ENCODE results near the gene IGSF3. TPM values are rescaled to one million over a fixed set of nuclear protein-coding genes. Genes with fewer than 3 reads are reported as not detected.

The IGSF3 gene
- total and polyA plus RNA-seq, 7 donors, result 0.34 to 1.2 (median 0.49) TPM

GRCh38 chr1:116559304-116559761 lies 108.2 kb downstream of the IGSF3 start:
- Histone ChIP-seq H3K36me3 (ENCODE audit: insufficient read depth in 1 of 2, low read depth in 1 of 2) (no peaks in the 10 kb centered on the region), H3K27me3 (ENCODE audit: insufficient read depth in 3 of 3, low read length in 2 of 3) (no peaks in the 10 kb centered on the region), H3K9me3 (no peaks in the 10 kb centered on the region), H3K4me1 (peaks cover 6% of the 10 kb centered on the region), H3K27ac (no peak overlapping the region), H3K4me3 (no peak overlapping the region)
- intact Hi-C loops (cut with DNase I), result no loop called here
- DNase-seq, result no peak
- no peak for ATAC-seq
- TF ChIP-seq CTCF (IDR thresholded peaks at IDR 0.05), result no peak
- 78 to 87% (median 83%) methylated on average over 8 of the region's 8 CpGs for WGBS, 3 donors

- no peak for DNase-seq
- H3K27me3 ChIP-seq (ENCODE audit: insufficient read depth in 3 of 3, low read length in 2 of 3), result no peaks in the 10 kb centered on the region
- H3K4me1 ChIP-seq, result peaks cover 6% of the 10 kb centered on the region
- no peaks in the 10 kb centered on the region for H3K9me3 ChIP-seq
- H3K36me3 ChIP-seq (ENCODE audit: insufficient read depth in 1 of 2, low read depth in 1 of 2), result no peaks in the 10 kb centered on the region
- no peak overlapping the region for H3K4me3 ChIP-seq
- WGBS, 3 donors, result 81 to 97% (median 84%) methylated on average over 1 of the region's 1 CpG
- intact Hi-C loops (cut with DNase I), result no loop called here
- no peak overlapping the region for H3K27ac ChIP-seq
- no peak for TF ChIP-seq CTCF (IDR thresholded peaks at IDR 0.05)
- no peak for ATAC-seq
These were observed 109.0 kb downstream of the IGSF3 start for GRCh38 chr1:116558571-116558970.

- H3K9me3 ChIP-seq, result no peaks in the 10 kb centered on the region
- no peaks in the 10 kb centered on the region for H3K36me3 ChIP-seq (ENCODE audit: insufficient read depth in 1 of 2, low read depth in 1 of 2)
- no peak overlapping the region for H3K27ac ChIP-seq
- no peaks in the 10 kb centered on the region for H3K27me3 ChIP-seq (ENCODE audit: insufficient read depth in 3 of 3, low read length in 2 of 3)
- H3K4me1 ChIP-seq, result peaks cover 6% of the 10 kb centered on the region
- no peak for ATAC-seq
- no peak for TF ChIP-seq CTCF (IDR thresholded peaks at IDR 0.05)
- no peak overlapping the region for H3K4me3 ChIP-seq
- no peak for DNase-seq
- intact Hi-C loops (cut with DNase I), result no loop called here
- WGBS, 3 donors, result 82 to 89% (median 86%) methylated on average over 4 of the region's 4 CpGs
These were observed 109.4 kb downstream of the IGSF3 start for GRCh38 chr1:116558140-116558549.

- no peak for DNase-seq
- TF ChIP-seq CTCF (IDR thresholded peaks at IDR 0.05), result no peak
- no peak overlapping the region for H3K27ac ChIP-seq
- 88 to 96% (median 88%) methylated on average over 4 of the region's 4 CpGs for WGBS, 3 donors
- no peaks in the 10 kb centered on the region for H3K27me3 ChIP-seq (ENCODE audit: insufficient read depth in 3 of 3, low read length in 2 of 3)
- no peak overlapping the region for H3K4me3 ChIP-seq
- H3K36me3 ChIP-seq (ENCODE audit: insufficient read depth in 1 of 2, low read depth in 1 of 2), result no peaks in the 10 kb centered on the region
- H3K4me1 ChIP-seq, result peaks cover 6% of the 10 kb centered on the region
- ATAC-seq, result no peak
- no peaks in the 10 kb centered on the region for H3K9me3 ChIP-seq
- intact Hi-C loops (cut with DNase I), result no loop called here
These were observed 110.1 kb downstream of the IGSF3 start for GRCh38 chr1:116557323-116557878.

Data from psoas muscle (tissue), 8 donors.